Breast epithelium (tissue), 3 donors: Measurements from ENCODE around the gene OR52E2.

Source experiments
- POLR2A ChIP-seq: fragments of 450-650 bp; IDR thresholded peaks from one replicate; pipeline ENCODE4 v1.6.1; 2016; ENCODE audit warnings: antibody characterized with exemption, mild to moderate bottlenecking, moderate library complexity
- POLR2AphosphoS5 ChIP-seq, 3 donors: sonication (generic); formaldehyde crosslinking; IDR thresholded peaks; one replicate each; pipeline ENCODE4 v1.6.1; 2017; ENCODE audit warnings: antibody characterized with exemption in 3 of 3
- TF ChIP-seq, protein P1 (sequence below), 3 donors: fragments of 450-650 bp; IDR thresholded peaks; one replicate each; pipeline ENCODE4 v1.5.1; 2016 to 2017; ENCODE audit warnings: antibody characterized with exemption in 3 of 3, mild to moderate bottlenecking in 3 of 3, moderate library complexity in 3 of 3

DNA sequence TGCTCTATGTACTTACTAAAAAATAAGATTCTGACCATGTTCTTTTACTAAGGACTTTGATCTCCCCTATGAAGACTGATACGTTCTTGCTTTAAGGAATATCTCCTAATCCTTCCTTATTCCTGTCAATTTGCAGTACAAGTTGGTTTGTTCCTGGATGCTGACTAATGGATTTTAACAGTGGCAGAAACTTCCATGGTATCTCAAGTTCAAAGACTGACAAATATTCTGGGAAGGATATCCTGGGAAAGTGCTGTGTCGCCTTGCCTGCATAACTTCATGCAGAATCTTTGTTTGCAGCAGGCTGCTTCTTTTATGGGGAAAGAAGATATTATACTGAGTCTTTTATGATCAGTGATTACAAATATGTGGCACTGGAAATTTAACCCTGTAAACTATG is 21.5 kb downstream of the OR52E2 start:
- TF ChIP-seq POLR2AphosphoS5 (IDR thresholded peaks at IDR 0.05): no peak
- TF ChIP-seq, protein P1, sequence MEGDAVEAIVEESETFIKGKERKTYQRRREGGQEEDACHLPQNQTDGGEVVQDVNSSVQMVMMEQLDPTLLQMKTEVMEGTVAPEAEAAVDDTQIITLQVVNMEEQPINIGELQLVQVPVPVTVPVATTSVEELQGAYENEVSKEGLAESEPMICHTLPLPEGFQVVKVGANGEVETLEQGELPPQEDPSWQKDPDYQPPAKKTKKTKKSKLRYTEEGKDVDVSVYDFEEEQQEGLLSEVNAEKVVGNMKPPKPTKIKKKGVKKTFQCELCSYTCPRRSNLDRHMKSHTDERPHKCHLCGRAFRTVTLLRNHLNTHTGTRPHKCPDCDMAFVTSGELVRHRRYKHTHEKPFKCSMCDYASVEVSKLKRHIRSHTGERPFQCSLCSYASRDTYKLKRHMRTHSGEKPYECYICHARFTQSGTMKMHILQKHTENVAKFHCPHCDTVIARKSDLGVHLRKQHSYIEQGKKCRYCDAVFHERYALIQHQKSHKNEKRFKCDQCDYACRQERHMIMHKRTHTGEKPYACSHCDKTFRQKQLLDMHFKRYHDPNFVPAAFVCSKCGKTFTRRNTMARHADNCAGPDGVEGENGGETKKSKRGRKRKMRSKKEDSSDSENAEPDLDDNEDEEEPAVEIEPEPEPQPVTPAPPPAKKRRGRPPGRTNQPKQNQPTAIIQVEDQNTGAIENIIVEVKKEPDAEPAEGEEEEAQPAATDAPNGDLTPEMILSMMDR (IDR thresholded peaks at IDR 0.05): no peak
- no peak for TF ChIP-seq POLR2A
